ENCODE measurements around the gene MAP1B. TPM values are rescaled to one million over a fixed set of nuclear protein-coding genes. Genes with fewer than 3 reads are reported as not detected.

The MAP1B gene
- polyA plus RNA-seq, 3 donors, result 0.02 TPM; not detected in 2

DNA sequence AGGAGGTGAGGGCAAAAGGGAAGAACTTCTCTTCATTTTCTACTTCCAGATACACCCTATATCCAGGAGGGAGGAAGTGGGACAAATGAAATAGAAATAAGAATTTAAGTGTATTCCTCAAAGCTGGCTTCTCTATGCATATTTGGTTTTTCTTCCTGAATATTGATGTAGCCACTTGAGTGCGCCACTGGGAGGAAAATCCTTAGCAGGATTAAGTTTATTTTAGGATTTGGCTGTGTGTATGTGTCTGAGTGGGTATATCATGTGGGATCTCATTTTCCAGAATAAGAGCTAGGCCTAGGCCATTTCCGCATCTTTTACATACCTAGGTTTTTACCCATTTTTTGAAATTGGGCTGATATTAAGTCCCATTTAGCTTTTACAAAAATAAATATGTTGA lies 42.5 kb downstream of the MAP1B start:
- Histone ChIP-seq H3K9ac (ENCODE audit: insufficient read depth, low read length, poor library complexity, severe bottlenecking) (no peak overlapping the region), H3K9me3 (replicated peaks in 1 of 2; ENCODE audit: control insufficient read depth in 1 of 2, insufficient read depth in 1 of 2, low read length in 2 of 2) (no peaks in the 10 kb centered on the region), H3K27me3 (ENCODE audit: control insufficient read depth in 2 of 2, insufficient read depth in 2 of 2, low read length in 2 of 2) (peaks cover 0 to 7% of the 10 kb centered on the region in 2 donors), H3K27ac (ENCODE audit: low read depth in 1 of 2, low read length in 2 of 2) (no peak overlapping the region), H3K79me2 (ENCODE audit: insufficient read depth, low read length) (no peaks in the 10 kb centered on the region), H4K20me1 (ENCODE audit: insufficient read depth, low read length) (no peaks in the 10 kb centered on the region), H3K36me3 (replicated peaks in 1 of 2; ENCODE audit: control insufficient read depth in 1 of 2, insufficient read depth in 2 of 2, low read length in 2 of 2) (no peaks in the 10 kb centered on the region), H3K4me1 (ENCODE audit: control insufficient read depth in 1 of 2, insufficient read depth in 2 of 2, low read length in 2 of 2) (no peaks in the 10 kb centered on the region), H2AFZ (ENCODE audit: insufficient read depth, low read depth, low read length, poor library complexity, severe bottlenecking) (no peak overlapping the region), H3K4me3 (replicated peaks in 1 of 3; ENCODE audit: low read depth in 2 of 3, low read length in 3 of 3) (no peak overlapping the region), H3K4me2 (replicated peaks; ENCODE audit: extremely low read depth, low read length, poor library complexity, severe bottlenecking) (no peak overlapping the region)
- Mint-ChIP-seq H3K27me3 (ENCODE audit: low read depth in 3 of 3) (peaks cover 7 to 14% (median 9%) of the 10 kb centered on the region in 3 donors), H3K9me3 (no peaks in the 10 kb centered on the region), H3K4me3 (no peak overlapping the region), H3K27ac (no peak overlapping the region), H3K4me1 (no peaks in the 10 kb centered on the region), H3K36me3 (no peaks in the 10 kb centered on the region)
- TF ChIP-seq, protein P1, sequence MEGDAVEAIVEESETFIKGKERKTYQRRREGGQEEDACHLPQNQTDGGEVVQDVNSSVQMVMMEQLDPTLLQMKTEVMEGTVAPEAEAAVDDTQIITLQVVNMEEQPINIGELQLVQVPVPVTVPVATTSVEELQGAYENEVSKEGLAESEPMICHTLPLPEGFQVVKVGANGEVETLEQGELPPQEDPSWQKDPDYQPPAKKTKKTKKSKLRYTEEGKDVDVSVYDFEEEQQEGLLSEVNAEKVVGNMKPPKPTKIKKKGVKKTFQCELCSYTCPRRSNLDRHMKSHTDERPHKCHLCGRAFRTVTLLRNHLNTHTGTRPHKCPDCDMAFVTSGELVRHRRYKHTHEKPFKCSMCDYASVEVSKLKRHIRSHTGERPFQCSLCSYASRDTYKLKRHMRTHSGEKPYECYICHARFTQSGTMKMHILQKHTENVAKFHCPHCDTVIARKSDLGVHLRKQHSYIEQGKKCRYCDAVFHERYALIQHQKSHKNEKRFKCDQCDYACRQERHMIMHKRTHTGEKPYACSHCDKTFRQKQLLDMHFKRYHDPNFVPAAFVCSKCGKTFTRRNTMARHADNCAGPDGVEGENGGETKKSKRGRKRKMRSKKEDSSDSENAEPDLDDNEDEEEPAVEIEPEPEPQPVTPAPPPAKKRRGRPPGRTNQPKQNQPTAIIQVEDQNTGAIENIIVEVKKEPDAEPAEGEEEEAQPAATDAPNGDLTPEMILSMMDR (IDR thresholded peaks at IDR 0.05), result no peak
- intact Hi-C loops (cut with micrococcal nuclease), result no loop called here
- DNase-seq, result no peak
- 60% methylated on average over 1 of the region's 2 CpGs for WGBS (ENCODE audit: insufficient coverage)

GRCh38 chr5:72151169-72151568 lies 43.9 kb downstream of the MAP1B start:
- Mint-ChIP-seq H3K4me1 (no peaks in the 10 kb centered on the region), H3K27ac (no peak overlapping the region), H3K27me3 (ENCODE audit: low read depth in 3 of 3) (peaks cover 6 to 17% (median 9%) of the 10 kb centered on the region in 3 donors), H3K9me3 (no peaks in the 10 kb centered on the region), H3K36me3 (no peaks in the 10 kb centered on the region), H3K4me3 (no peak overlapping the region)
- Histone ChIP-seq H3K4me1 (ENCODE audit: control insufficient read depth in 1 of 2, insufficient read depth in 2 of 2, low read length in 2 of 2) (no peaks in the 10 kb centered on the region), H3K9me3 (replicated peaks in 1 of 2; ENCODE audit: control insufficient read depth in 1 of 2, insufficient read depth in 1 of 2, low read length in 2 of 2) (no peaks in the 10 kb centered on the region), H3K4me3 (replicated peaks in 1 of 3; ENCODE audit: low read depth in 2 of 3, low read length in 3 of 3) (no peak overlapping the region), H3K79me2 (ENCODE audit: insufficient read depth, low read length) (no peaks in the 10 kb centered on the region), H2AFZ (ENCODE audit: insufficient read depth, low read depth, low read length, poor library complexity, severe bottlenecking) (no peak overlapping the region), H3K9ac (ENCODE audit: insufficient read depth, low read length, poor library complexity, severe bottlenecking) (no peak overlapping the region), H3K36me3 (replicated peaks in 1 of 2; ENCODE audit: control insufficient read depth in 1 of 2, insufficient read depth in 2 of 2, low read length in 2 of 2) (no peaks in the 10 kb centered on the region), H3K27me3 (ENCODE audit: control insufficient read depth in 2 of 2, insufficient read depth in 2 of 2, low read length in 2 of 2) (peaks cover 0 to 6% of the 10 kb centered on the region in 2 donors), H3K4me2 (replicated peaks; ENCODE audit: extremely low read depth, low read length, poor library complexity, severe bottlenecking) (no peak overlapping the region), H4K20me1 (ENCODE audit: insufficient read depth, low read length) (no peaks in the 10 kb centered on the region), H3K27ac (ENCODE audit: low read depth in 1 of 2, low read length in 2 of 2) (no peak overlapping the region)
- DNase-seq, result no peak
- TF ChIP-seq, protein P1 (IDR thresholded peaks at IDR 0.05), result no peak
- intact Hi-C loops (cut with micrococcal nuclease), result no loop called here
